Keratinocyte (primary cell): Measurements from ENCODE around the gene ZNF135. TPM values are rescaled to one million over a fixed set of nuclear protein-coding genes. Genes with fewer than 3 reads are reported as not detected.

Experiments used
- DNase-seq: peaks from one replicate; pipeline ENCODE4 v3.0.0-alpha.2; 2011; ENCODE audit warnings: low read depth, missing footprints, low spot score
- FAIRE-seq: peaks from 2 replicates; lab custom pipeline; 2011; peaks lifted over from hg19 to GRCh38; lab: Jason Lieb, UNC
- H2AFZ ChIP-seq: 2 replicates; pipeline ENCODE4 v1.6.0; 2012; ENCODE audit warnings: low read length, control low read depth, inconsistent platforms; ENCODE audit not compliant: control insufficient read depth
- H3K27ac ChIP-seq: 2 replicates; pipeline ENCODE4 v1.5.1; 2011; ENCODE audit warnings: low read length; ENCODE audit not compliant: control insufficient read depth, insufficient read depth
- H3K27me3 ChIP-seq: 3 replicates; pipeline ENCODE4 v1.6.0; 2011; ENCODE audit warnings: low read length; ENCODE audit not compliant: control insufficient read depth, insufficient read depth; ENCODE audit errors: extremely low read depth
- H3K36me3 ChIP-seq, 2 experiments: 2 replicates in 1 of 2; 3 replicates in 1 of 2; pipeline ENCODE4 v1.5.1; 2011; ENCODE audit warnings: low read length in 2 of 2, mild to moderate bottlenecking in 1 of 2; ENCODE audit not compliant: control insufficient read depth in 2 of 2, insufficient read depth in 2 of 2; ENCODE audit errors: extremely low read depth in 1 of 2
- H3K4me1 ChIP-seq: 3 replicates; pipeline ENCODE4 v1.5.1; 2011; ENCODE audit warnings: low read length; ENCODE audit not compliant: control insufficient read depth, insufficient read depth; ENCODE audit errors: extremely low read depth
- H3K4me2 ChIP-seq: 3 replicates; pipeline ENCODE4 v1.6.0; 2011; ENCODE audit warnings: low read depth, low read length; ENCODE audit not compliant: control insufficient read depth, insufficient read depth; ENCODE audit errors: extremely low read depth
- H3K4me3 ChIP-seq, 3 experiments: fragments of 200-600 bp in 1 of 3; sonication (generic) in 1 of 3; 2 replicates in 2 of 3; 3 replicates in 1 of 3; pipeline ENCODE4 v1.5.1; 2011 to 2016; ENCODE audit warnings: low read length in 3 of 3, mild to moderate bottlenecking in 3 of 3, control low read depth in 2 of 3, inconsistent platforms in 1 of 3, low read depth in 1 of 3, mixed read lengths in 1 of 3, mixed run types in 1 of 3, moderate library complexity in 1 of 3; ENCODE audit not compliant: control insufficient read depth in 2 of 3, insufficient read depth in 2 of 3; ENCODE audit errors: extremely low read depth in 1 of 3
- H3K79me2 ChIP-seq: 2 replicates; pipeline ENCODE4 v1.6.0; 2012; ENCODE audit warnings: low read length; ENCODE audit not compliant: control insufficient read depth, insufficient read depth
- H3K9ac ChIP-seq: 3 replicates; pipeline ENCODE4 v1.6.0; 2011; ENCODE audit warnings: low read length; ENCODE audit not compliant: control insufficient read depth, insufficient read depth; ENCODE audit errors: extremely low read depth
- H3K9me1 ChIP-seq: 3 replicates; pipeline ENCODE4 v1.6.0; 2011; ENCODE audit warnings: low read length; ENCODE audit not compliant: control insufficient read depth, insufficient read depth; ENCODE audit errors: extremely low read depth
- H3K9me3 ChIP-seq: 2 replicates; pipeline ENCODE4 v1.5.1; 2012; ENCODE audit warnings: low read depth, low read length; ENCODE audit not compliant: control insufficient read depth
- H4K20me1 ChIP-seq: 3 replicates; pipeline ENCODE4 v1.6.0; 2011; ENCODE audit warnings: low read length; ENCODE audit not compliant: control insufficient read depth, insufficient read depth; ENCODE audit errors: extremely low read depth
- EZH2 ChIP-seq: IDR thresholded peaks from one replicate; pipeline ENCODE4 v1.6.1; 2012; ENCODE audit warnings: inconsistent platforms, mild to moderate bottlenecking, low read length, moderate library complexity
- dilution Hi-C: fragments of 300-500 bp; cut with MboI; formaldehyde crosslinking; loops from one replicate; pipeline ENCODE4 v1.7.0; 2020; ENCODE audit warnings: low sequenced_read_pairs; ENCODE audit not compliant: extremely low pct_ligation_motif_present
- polyA plus RNA-seq, 5 experiments: library from polyadenylated mRNA; depleted of rRNA in 3 of 5; stranded (reverse) in 3 of 5; stranded (forward) in 1 of 5; unstranded in 1 of 5; fragments of >200 nt; gene quantifications; 1 replicate in 1 of 5; 2 replicates in 3 of 5; 3 replicates in 1 of 5; pipeline versions ENCODE4 v1.2.1 to v1.2.3, GENCODE V29; 2011 to 2012; ENCODE audit warnings: missing spikeins in 2 of 5, low read depth in 1 of 5, low replicate concordance in 1 of 5
- TF ChIP-seq, protein P1 (sequence below), 3 experiments: IDR thresholded peaks in 1 of 3; conservative IDR thresholded peaks in 1 of 3; optimal IDR thresholded peaks in 1 of 3; 2 replicates in 2 of 3; 3 replicates in 1 of 3; pipeline versions ENCODE3 to v1.5.1; 2011; ENCODE audit warnings: low read length in 3 of 3, mild to moderate bottlenecking in 3 of 3, moderate library complexity in 2 of 3, control low read depth in 1 of 3, inconsistent platforms in 1 of 3; ENCODE audit not compliant: insufficient read depth in 2 of 3; ENCODE audit errors: extremely low read depth in 1 of 3

Gene ZNF135
- polyA plus RNA-seq, 1 donor (not counting 4 experiments of a cell fraction or from before 2014, with no cell fraction given), result 3.4 TPM

DNA sequence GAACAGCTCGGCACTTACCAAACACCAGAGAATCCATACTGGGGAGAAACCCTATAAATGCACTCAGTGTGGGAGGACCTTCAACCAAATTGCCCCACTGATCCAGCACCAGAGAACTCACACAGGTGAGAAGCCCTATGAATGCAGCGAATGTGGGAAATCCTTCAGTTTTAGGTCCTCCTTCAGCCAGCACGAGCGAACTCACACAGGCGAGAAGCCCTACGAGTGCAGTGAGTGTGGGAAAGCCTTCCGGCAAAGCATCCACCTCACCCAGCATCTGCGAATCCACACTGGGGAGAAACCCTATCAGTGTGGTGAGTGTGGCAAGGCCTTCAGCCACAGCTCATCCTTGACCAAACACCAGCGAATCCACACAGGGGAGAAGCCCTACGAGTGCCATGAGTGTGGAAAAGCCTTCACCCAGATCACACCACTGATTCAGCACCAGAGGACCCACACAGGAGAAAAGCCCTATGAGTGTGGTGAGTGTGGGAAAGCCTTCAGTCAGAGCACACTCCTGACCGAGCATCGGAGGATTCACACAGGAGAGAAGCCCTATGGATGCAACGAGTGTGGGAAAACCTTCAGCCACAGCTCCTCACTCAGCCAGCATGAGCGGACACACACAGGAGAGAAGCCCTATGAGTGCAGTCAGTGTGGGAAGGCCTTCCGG lies 8.3 kb downstream of the ZNF135 start:
- no peak for FAIRE-seq
- TF ChIP-seq, protein P1, sequence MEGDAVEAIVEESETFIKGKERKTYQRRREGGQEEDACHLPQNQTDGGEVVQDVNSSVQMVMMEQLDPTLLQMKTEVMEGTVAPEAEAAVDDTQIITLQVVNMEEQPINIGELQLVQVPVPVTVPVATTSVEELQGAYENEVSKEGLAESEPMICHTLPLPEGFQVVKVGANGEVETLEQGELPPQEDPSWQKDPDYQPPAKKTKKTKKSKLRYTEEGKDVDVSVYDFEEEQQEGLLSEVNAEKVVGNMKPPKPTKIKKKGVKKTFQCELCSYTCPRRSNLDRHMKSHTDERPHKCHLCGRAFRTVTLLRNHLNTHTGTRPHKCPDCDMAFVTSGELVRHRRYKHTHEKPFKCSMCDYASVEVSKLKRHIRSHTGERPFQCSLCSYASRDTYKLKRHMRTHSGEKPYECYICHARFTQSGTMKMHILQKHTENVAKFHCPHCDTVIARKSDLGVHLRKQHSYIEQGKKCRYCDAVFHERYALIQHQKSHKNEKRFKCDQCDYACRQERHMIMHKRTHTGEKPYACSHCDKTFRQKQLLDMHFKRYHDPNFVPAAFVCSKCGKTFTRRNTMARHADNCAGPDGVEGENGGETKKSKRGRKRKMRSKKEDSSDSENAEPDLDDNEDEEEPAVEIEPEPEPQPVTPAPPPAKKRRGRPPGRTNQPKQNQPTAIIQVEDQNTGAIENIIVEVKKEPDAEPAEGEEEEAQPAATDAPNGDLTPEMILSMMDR (optimal IDR thresholded peaks at IDR 0.05 in 1 of 3, IDR thresholded peaks at IDR 0.05 in 1 of 3, conservative IDR thresholded peaks at IDR 0.05 in 1 of 3; ENCODE audit: extremely low read depth in 1 of 3, insufficient read depth in 2 of 3, low read length in 3 of 3), result no peak
- no peak for TF ChIP-seq EZH2
- no peak overlapping the region for H3K4me2 ChIP-seq

DNA sequence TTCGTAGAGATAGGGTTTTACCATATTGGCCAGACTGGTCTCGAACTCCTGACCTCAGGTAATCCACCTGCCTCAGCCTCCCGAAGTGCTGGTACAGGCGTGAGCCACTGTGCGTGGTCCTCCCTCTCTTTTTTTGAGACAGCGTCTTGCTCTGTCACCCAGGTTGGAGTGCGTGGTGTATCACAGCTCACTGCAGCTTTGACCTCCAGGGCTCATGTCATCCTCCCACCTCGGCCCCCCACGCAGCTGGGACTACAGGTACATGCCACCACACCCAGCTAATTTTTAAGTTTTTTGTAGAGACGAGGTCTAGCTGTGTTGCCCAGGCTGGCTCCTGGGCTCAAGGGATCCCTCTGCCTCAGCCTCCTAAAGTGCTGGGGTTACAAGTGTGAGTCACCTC lies 20.7 kb downstream of the ZNF135 start:
- dilution Hi-C loops, result no loop called here

More for the DNA sequence above, 8.3 kb downstream of the ZNF135 start:
- no peak overlapping the region for H3K9ac ChIP-seq
- peaks cover 0 to 1% of the 10 kb centered on the region in 2 experiments for H3K36me3 ChIP-seq
- peaks cover 31% of the 10 kb centered on the region for H3K9me3 ChIP-seq
- no peak for DNase-seq
- no peaks in the 10 kb centered on the region for H3K79me2 ChIP-seq
- no peaks in the 10 kb centered on the region for H3K9me1 ChIP-seq
- no peak overlapping the region for H3K27ac ChIP-seq
- H3K27me3 ChIP-seq, result no peaks in the 10 kb centered on the region
- no peaks in the 10 kb centered on the region for H4K20me1 ChIP-seq
- H3K4me1 ChIP-seq, result no peaks in the 10 kb centered on the region
- dilution Hi-C loops, result no loop called here
- H3K4me3 ChIP-seq, result no peak overlapping the region
- H2AFZ ChIP-seq, result no peak overlapping the region

More for the DNA sequence above, 20.7 kb downstream of the ZNF135 start:
- Histone ChIP-seq H3K27me3 (no peaks in the 10 kb centered on the region), H3K9me1 (no peaks in the 10 kb centered on the region), H3K4me1 (no peaks in the 10 kb centered on the region), H2AFZ (no peak overlapping the region), H3K27ac (no peak overlapping the region), H3K4me2 (no peak overlapping the region), H4K20me1 (no peaks in the 10 kb centered on the region), H3K9me3 (peaks cover 12% of the 10 kb centered on the region), H3K9ac (no peak overlapping the region), H3K4me3 (no peak overlapping the region), H3K36me3 (peaks cover 0 to 3% of the 10 kb centered on the region in 2 experiments), H3K79me2 (no peaks in the 10 kb centered on the region)
- TF ChIP-seq EZH2, result no peak
- TF ChIP-seq, protein P1 (optimal IDR thresholded peaks at IDR 0.05 in 1 of 3, IDR thresholded peaks at IDR 0.05 in 1 of 3, conservative IDR thresholded peaks at IDR 0.05 in 1 of 3; ENCODE audit: extremely low read depth in 1 of 3, insufficient read depth in 2 of 3, low read length in 3 of 3), result no peak
- DNase-seq (no peak), FAIRE-seq (no peak)
